Measurements from ENCODE around the gene KIAA1328. TPM values are rescaled to one million over a fixed set of nuclear protein-coding genes. Genes with fewer than 3 reads are reported as not detected.

KIAA1328 gene
- total RNA-seq, 4 donors from 2014 or later = 21.2 to 26.6 (median 24.8) TPM

DNA sequence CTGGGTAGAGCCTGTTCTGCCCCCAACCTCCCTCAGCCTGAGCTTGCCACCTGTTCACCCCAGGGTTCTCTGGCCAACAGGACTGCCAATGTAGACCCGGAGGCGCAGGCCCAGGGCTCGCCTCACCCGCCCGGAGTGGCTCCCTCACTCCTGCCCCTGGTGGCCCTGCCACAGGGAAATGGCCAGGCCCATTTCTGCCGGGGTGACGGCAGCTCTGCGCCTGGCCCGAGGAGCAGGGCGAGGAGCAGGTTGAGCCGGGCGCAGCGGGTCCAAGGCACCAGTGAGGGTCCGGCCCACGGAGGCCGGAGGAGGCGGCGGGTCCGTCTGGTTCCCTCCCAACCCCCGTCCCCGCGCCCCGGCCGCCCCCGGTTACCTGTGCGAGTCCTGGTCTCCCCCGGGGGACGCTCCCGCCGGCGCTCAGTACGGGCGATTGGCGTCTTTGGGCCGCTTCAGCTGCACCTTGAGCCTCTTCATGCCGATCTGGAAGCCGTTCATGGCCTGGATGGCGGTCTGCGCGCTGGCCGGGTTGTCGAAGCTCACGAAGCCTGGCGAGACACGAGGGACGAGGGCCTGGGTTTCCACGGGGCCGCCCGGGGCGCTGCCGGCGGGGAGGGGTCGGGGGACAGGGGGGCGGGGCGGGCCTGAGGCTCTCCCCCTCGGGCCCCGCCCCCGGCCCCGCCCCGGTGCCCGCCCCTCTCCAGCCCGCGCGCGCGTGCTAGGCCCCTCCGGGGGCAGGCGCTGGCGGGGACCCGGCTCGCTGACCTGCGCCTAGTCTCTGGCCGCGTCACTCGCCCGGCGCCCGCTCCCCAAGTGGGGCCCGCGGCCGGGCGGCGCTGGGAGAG lies 424.7 kb downstream of the KIAA1328 start:
- TF ChIP-seq POLR2A (IDR thresholded peaks at IDR 0.05) = no peak
- TF ChIP-seq, protein P1, sequence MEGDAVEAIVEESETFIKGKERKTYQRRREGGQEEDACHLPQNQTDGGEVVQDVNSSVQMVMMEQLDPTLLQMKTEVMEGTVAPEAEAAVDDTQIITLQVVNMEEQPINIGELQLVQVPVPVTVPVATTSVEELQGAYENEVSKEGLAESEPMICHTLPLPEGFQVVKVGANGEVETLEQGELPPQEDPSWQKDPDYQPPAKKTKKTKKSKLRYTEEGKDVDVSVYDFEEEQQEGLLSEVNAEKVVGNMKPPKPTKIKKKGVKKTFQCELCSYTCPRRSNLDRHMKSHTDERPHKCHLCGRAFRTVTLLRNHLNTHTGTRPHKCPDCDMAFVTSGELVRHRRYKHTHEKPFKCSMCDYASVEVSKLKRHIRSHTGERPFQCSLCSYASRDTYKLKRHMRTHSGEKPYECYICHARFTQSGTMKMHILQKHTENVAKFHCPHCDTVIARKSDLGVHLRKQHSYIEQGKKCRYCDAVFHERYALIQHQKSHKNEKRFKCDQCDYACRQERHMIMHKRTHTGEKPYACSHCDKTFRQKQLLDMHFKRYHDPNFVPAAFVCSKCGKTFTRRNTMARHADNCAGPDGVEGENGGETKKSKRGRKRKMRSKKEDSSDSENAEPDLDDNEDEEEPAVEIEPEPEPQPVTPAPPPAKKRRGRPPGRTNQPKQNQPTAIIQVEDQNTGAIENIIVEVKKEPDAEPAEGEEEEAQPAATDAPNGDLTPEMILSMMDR (IDR thresholded peaks at IDR 0.05) = no peak
- Histone ChIP-seq H3K4me1 (peaks cover 0 to 10% of the 10 kb centered on the region in 2 donors), H3K27ac (no peak overlapping the region), H3K27me3 (no peaks in the 10 kb centered on the region), H3K9me3 (no peaks in the 10 kb centered on the region), H3K36me3 (no peaks in the 10 kb centered on the region), H3K4me3 (replicated peaks in 1 of 3) (peak overlapping the region in 1 of 3 donors; percentile 34)
- peak; percentile 29 to 58 for DNase-seq
- intact Hi-C loops (cut with DNase I) = no loop called here
- 11 to 47% methylated on average over 3 to 20 of the region's 83 CpGs for WGBS, 2 donors

DNA sequence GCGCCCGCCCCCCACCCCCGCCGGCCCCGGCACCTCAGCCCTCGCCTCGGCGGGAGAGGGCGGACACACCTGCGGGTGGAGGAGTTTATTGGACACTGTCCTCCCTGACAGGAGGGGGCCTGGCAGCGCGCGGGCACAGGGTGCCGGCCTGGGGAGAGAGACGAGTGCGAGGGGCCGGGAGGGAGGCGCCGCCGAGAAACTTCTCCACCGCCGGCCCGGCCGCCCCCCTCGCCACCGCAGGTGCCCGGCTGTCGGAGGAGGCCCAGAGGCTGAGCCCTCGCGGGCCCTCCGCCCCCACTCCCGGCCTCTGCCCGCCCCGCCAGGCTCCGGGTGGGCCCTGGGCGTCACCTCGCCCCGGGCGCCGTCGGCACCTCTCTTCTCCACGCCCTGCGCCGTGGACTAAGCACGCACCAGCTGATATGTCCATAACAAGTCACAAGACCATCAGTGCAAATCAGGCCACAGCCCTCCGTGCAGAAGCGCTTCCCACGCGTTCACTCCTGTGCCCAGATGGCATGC lies 425.4 kb downstream of the KIAA1328 start:
- TF ChIP-seq, protein P1 (IDR thresholded peaks at IDR 0.05) = no peak
- peak; percentile 45 to 57 for DNase-seq
- intact Hi-C loops (cut with DNase I) = no loop called here
- peak overlapping the region in 1 of 3 donors; percentile 34 for H3K4me3 ChIP-seq (replicated peaks in 1 of 3)
- 28 to 61% methylated on average over 4 to 7 of the region's 49 CpGs for WGBS, 2 donors
- no peaks in the 10 kb centered on the region for H3K9me3 ChIP-seq
- no peaks in the 10 kb centered on the region for H3K36me3 ChIP-seq
- H3K4me1 ChIP-seq = peaks cover 0 to 10% of the 10 kb centered on the region in 2 donors
- no peaks in the 10 kb centered on the region for H3K27me3 ChIP-seq
- no peak overlapping the region for H3K27ac ChIP-seq

- Histone ChIP-seq H3K27ac (no peak overlapping the region), H3K4me1 (peaks cover 0 to 10% of the 10 kb centered on the region in 2 donors), H3K9me3 (no peaks in the 10 kb centered on the region), H3K27me3 (no peaks in the 10 kb centered on the region), H3K4me3 (replicated peaks in 1 of 3) (no peak overlapping the region), H3K36me3 (no peaks in the 10 kb centered on the region)
- no peak for TF ChIP-seq POLR2A (IDR thresholded peaks at IDR 0.05)
- TF ChIP-seq, protein P1 (IDR thresholded peaks at IDR 0.05) = no peak
- intact Hi-C loops (cut with DNase I) = no loop called here
- DNase-seq = no peak
- 81 to 83% methylated on average over 12 of the region's 12 CpGs for WGBS, 2 donors
Observed at GRCh38 chr18:37254973-37255372, 426.0 kb downstream of the KIAA1328 start.

DNA sequence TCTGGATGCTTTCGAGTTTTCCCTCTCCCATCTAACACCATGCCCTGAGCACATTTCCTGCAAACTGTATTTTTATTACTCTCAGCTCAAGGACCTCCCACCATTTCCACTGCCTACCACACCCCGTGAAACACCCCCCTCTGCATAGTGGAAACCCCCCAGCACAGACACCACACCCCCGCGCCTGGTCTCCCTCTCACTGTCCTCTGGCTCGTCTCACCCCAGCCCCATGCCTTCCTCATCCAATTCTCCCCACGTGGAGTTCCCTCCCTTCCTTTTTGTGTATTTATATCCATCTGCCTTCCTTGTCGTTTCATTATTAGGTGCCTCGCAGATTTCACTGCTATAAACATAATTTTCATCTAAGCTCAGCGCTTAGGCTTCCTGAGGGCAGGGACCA lies 429.2 kb downstream of the KIAA1328 start:
- no peak overlapping the region for H3K4me3 ChIP-seq (replicated peaks in 1 of 3)
- TF ChIP-seq POLR2A (IDR thresholded peaks at IDR 0.05) = no peak
- no peaks in the 10 kb centered on the region for H3K27me3 ChIP-seq
- WGBS, 2 donors = 51 to 62% methylated on average over 9 of the region's 9 CpGs
- intact Hi-C loops (cut with DNase I) = no loop called here
- H3K27ac ChIP-seq = no peak overlapping the region
- H3K4me1 ChIP-seq = peaks cover 0 to 10% of the 10 kb centered on the region in 2 donors
- no peaks in the 10 kb centered on the region for H3K36me3 ChIP-seq
- H3K9me3 ChIP-seq = no peaks in the 10 kb centered on the region
- no peak for DNase-seq

GRCh38 chr18:37258819-37259218 lies 429.9 kb downstream of the KIAA1328 start:
- Histone ChIP-seq H3K27me3 (no peaks in the 10 kb centered on the region), H3K9me3 (no peaks in the 10 kb centered on the region), H3K36me3 (no peaks in the 10 kb centered on the region), H3K4me1 (peaks cover 0 to 4% of the 10 kb centered on the region in 2 donors), H3K4me3 (replicated peaks in 1 of 3) (no peak overlapping the region), H3K27ac (no peak overlapping the region)
- intact Hi-C loops (cut with DNase I) = no loop called here
- TF ChIP-seq POLR2A (IDR thresholded peaks at IDR 0.05) = no peak
- TF ChIP-seq, protein P1 (IDR thresholded peaks at IDR 0.05) = no peak
- no peak for DNase-seq
- WGBS, 2 donors = 45 to 55% methylated on average over 11 of the region's 11 CpGs
